ENCODE measurements around the gene SP100. TPM values are rescaled to one million over a fixed set of nuclear protein-coding genes. Genes with fewer than 3 reads are reported as not detected.
"Not testable (repeated sequence)": the region's sequence is repeated elsewhere in the genome, so short reads cannot be mapped to it uniquely, and the experiment has no call there.

The SP100 gene
- total and polyA plus RNA-seq, 5 donors from 2014 or later: 116 to 335 (median 123) TPM

DNA sequence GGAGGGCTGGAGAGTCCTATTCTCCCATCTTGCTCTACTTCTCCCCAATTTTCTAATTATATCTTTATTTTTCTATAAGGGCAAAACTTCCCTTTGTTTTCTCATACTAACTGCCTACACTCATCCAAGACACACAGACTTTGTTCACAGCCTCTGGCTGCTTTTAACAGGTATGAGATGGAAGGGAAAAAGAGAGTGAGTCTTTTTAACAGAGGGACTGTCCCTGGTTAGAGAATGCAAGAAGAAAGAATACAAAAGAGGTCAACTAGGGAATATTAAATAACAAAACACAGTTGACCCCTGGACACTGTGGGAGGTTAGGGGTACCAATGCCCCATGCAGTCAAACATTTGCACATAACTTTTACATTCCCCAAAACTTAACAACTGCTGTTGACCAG lies 41.8 kb downstream of the SP100 start:
- Histone ChIP-seq H3K27ac (ENCODE audit: insufficient read depth, low read length, poor library complexity, severe bottlenecking) (peak overlapping the region; percentile 30), H3K4me1 (ENCODE audit: control insufficient read depth, insufficient read depth, low read length, poor library complexity, severe bottlenecking) (peaks cover 17% of the 10 kb centered on the region), H3K27me3 (ENCODE audit: control insufficient read depth, insufficient read depth, low read length) (no peaks in the 10 kb centered on the region), H3K36me3 (ENCODE audit: control insufficient read depth, insufficient read depth, low read length) (peaks cover 81% of the 10 kb centered on the region), H3K4me3 (ENCODE audit: low read depth, low read length) (no peak overlapping the region), H3K9me3 (ENCODE audit: control insufficient read depth in 2 of 2, low read length in 2 of 2) (peaks cover 0 to 6% of the 10 kb centered on the region in 2 experiments)
- Mint-ChIP-seq H3K27ac (peak overlapping the region; percentile 34 to 88 (median 76)), H3K9me3 (peaks cover 0 to 9% (median 4%) of the 10 kb centered on the region in 7 donors), H3K27me3 (no peaks in the 10 kb centered on the region), H3K4me3 (peak overlapping the region in 1 of 4 donors; percentile 58), H3K4me1 (peaks cover 54 to 69% (median 64%) of the 10 kb centered on the region in 4 donors), H3K36me3 (peaks cover 85% of the 10 kb centered on the region)
- DNase-seq (no peak), ATAC-seq (ENCODE audit: low read depth in 2 of 2) (no peak)

DNA sequence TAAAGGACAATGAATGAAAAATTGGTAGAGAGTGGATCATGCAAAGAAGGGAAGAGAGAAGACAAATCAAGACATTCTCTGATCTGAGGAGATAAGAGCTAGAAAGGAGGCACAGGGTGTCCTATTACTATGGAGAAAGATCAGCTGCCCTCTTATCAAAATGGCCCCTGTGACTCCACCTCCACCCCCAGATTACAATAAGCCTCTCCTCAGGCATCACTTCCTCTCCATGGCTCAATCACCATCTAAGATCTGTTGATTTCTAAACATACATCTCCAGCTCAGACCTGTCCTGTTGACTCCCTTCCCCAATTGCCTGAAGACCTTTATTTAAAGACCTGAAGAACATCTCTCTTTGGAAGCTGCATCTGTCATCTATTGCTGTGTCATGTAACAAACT lies 43.2 kb downstream of the SP100 start:
- peaks cover 17% of the 10 kb centered on the region for H3K4me1 ChIP-seq (ENCODE audit: control insufficient read depth, insufficient read depth, low read length, poor library complexity, severe bottlenecking)
- peaks cover 0 to 9% (median 4%) of the 10 kb centered on the region in 7 donors for H3K9me3 Mint-ChIP-seq
- DNase-seq (no peak), ATAC-seq (ENCODE audit: low read depth in 2 of 2) (no peak)
- peaks cover 82% of the 10 kb centered on the region for H3K36me3 Mint-ChIP-seq
- no peak overlapping the region for H3K4me3 ChIP-seq (ENCODE audit: low read depth, low read length)
- peaks cover 41 to 58% (median 50%) of the 10 kb centered on the region in 4 donors for H3K4me1 Mint-ChIP-seq
- no peaks in the 10 kb centered on the region for H3K27me3 Mint-ChIP-seq
- H3K4me3 Mint-ChIP-seq: no peak overlapping the region
- no peaks in the 10 kb centered on the region for H3K27me3 ChIP-seq (ENCODE audit: control insufficient read depth, insufficient read depth, low read length)
- H3K27ac ChIP-seq (ENCODE audit: insufficient read depth, low read length, poor library complexity, severe bottlenecking): no peak overlapping the region
- peak overlapping the region; percentile 47 to 67 (median 64) for H3K27ac Mint-ChIP-seq
- peaks cover 0 to 6% of the 10 kb centered on the region in 2 experiments for H3K9me3 ChIP-seq (ENCODE audit: control insufficient read depth in 2 of 2, low read length in 2 of 2)
- peaks cover 85% of the 10 kb centered on the region for H3K36me3 ChIP-seq (ENCODE audit: control insufficient read depth, insufficient read depth, low read length)

DNA sequence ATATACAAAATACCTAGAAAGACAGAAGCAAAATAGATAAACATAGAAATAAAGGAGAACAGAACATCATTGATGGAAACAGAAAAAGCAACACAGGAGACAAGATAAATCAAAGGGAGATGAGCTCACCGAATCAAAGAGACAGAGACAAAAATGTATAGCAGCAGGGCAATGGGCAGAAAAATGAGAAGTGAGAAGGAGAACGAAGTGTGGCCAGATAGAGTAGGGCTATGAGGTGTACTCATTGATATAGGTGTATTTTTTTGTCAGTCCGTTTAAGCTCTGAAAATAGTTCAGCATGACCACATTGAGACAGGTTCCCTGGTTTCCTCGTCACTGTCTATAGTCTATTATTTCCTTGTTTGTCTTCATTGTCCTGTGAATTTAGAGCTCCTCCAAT lies 55.1 kb downstream of the SP100 start:
- ATAC-seq (ENCODE audit: low read depth in 2 of 2) (no peak), DNase-seq (no peak)
- Histone ChIP-seq H3K27me3 (ENCODE audit: control insufficient read depth, insufficient read depth, low read length) (no peaks in the 10 kb centered on the region), H3K36me3 (ENCODE audit: control insufficient read depth, insufficient read depth, low read length) (peaks cover 78% of the 10 kb centered on the region), H3K27ac (ENCODE audit: insufficient read depth, low read length, poor library complexity, severe bottlenecking) (no peak overlapping the region), H3K4me3 (ENCODE audit: low read depth, low read length) (no peak overlapping the region), H3K9me3 (ENCODE audit: control insufficient read depth in 2 of 2, low read length in 2 of 2) (no peaks in the 10 kb centered on the region), H3K4me1 (ENCODE audit: control insufficient read depth, insufficient read depth, low read length, poor library complexity, severe bottlenecking) (peaks cover 22% of the 10 kb centered on the region)
- Mint-ChIP-seq H3K27ac (peak overlapping the region; percentile 18 to 64 (median 37)), H3K4me3 (peak overlapping the region in 2 of 4 donors; percentile 18 to 20), H3K27me3 (no peaks in the 10 kb centered on the region), H3K36me3 (peaks cover 72% of the 10 kb centered on the region), H3K9me3 (peaks cover 0 to 3% (median 0%) of the 10 kb centered on the region in 7 donors), H3K4me1 (peaks cover 46 to 54% (median 48%) of the 10 kb centered on the region in 4 donors)

DNA sequence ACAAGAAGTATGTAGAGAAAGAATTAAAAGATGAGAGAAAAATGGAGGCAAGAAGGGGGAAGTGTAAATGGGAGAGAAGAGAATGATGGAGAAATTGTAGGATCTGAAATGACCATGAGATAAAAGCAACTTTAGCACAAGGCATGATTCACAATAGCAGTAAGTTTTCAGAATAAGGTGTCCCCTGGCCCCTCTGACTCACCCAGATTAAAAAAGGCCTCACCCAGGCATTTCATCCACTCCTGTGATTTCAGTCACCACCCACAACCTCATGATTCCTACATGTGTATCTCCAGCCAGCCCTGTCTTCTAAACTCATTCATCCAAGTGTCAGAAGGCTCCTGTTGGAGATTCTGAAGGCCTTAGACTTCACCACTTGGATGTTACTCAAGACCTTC lies 56.6 kb downstream of the SP100 start:
- peak overlapping the region in 2 of 4 donors; percentile 36 for H3K4me3 Mint-ChIP-seq
- H3K4me1 Mint-ChIP-seq: peaks cover 42 to 50% (median 46%) of the 10 kb centered on the region in 4 donors
- peaks cover 22% of the 10 kb centered on the region for H3K4me1 ChIP-seq (ENCODE audit: control insufficient read depth, insufficient read depth, low read length, poor library complexity, severe bottlenecking)
- no peaks in the 10 kb centered on the region for H3K27me3 ChIP-seq (ENCODE audit: control insufficient read depth, insufficient read depth, low read length)
- ATAC-seq (ENCODE audit: low read depth in 2 of 2): peak; percentile 53 to 64
- peak in 1 of 3 donors; percentile 36 for DNase-seq
- H3K27me3 Mint-ChIP-seq: no peaks in the 10 kb centered on the region
- peak overlapping the region; percentile 18 to 82 (median 65) for H3K27ac Mint-ChIP-seq
- peaks cover 77% of the 10 kb centered on the region for H3K36me3 ChIP-seq (ENCODE audit: control insufficient read depth, insufficient read depth, low read length)
- H3K9me3 Mint-ChIP-seq: peaks cover 0 to 3% (median 0%) of the 10 kb centered on the region in 7 donors
- peak overlapping the region; percentile 50 for H3K27ac ChIP-seq (ENCODE audit: insufficient read depth, low read length, poor library complexity, severe bottlenecking)
- no peak overlapping the region for H3K4me3 ChIP-seq (ENCODE audit: low read depth, low read length)
- peaks cover 67% of the 10 kb centered on the region for H3K36me3 Mint-ChIP-seq
- H3K9me3 ChIP-seq (ENCODE audit: control insufficient read depth in 2 of 2, low read length in 2 of 2): no peaks in the 10 kb centered on the region

DNA sequence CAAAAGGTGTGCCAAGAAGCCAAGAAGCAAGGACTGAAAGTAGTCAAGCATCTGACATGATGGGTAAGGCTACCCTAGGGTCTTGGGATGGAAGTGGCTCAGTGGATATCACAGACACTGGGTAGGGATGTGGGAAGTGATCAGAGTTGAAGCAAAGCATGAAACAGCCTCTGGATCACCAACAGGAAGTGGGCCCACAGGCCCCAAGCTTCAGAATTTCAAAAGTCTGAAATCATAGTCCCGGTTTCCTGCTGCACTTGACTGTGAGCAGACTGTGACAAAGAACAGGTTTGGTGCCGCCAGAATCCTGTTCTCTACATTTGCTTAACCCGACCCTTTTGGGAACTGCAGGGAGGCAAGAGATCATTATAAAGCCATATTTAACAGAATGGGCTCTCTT lies 57.4 kb downstream of the SP100 start:
- peaks cover 77% of the 10 kb centered on the region for H3K36me3 ChIP-seq (ENCODE audit: control insufficient read depth, insufficient read depth, low read length)
- Mint-ChIP-seq H3K27ac (peak overlapping the region; percentile 18 to 82 (median 65)), H3K9me3 (peaks cover 0 to 3% (median 0%) of the 10 kb centered on the region in 7 donors), H3K4me1 (peaks cover 40 to 49% (median 43%) of the 10 kb centered on the region in 4 donors), H3K4me3 (peak overlapping the region in 3 of 4 donors; percentile 27 to 56 (median 56)), H3K36me3 (peaks cover 65% of the 10 kb centered on the region), H3K27me3 (no peaks in the 10 kb centered on the region)
- peaks cover 22% of the 10 kb centered on the region for H3K4me1 ChIP-seq (ENCODE audit: control insufficient read depth, insufficient read depth, low read length, poor library complexity, severe bottlenecking)
- peak in 2 of 3 donors; percentile 22 to 71 for DNase-seq
- no peak overlapping the region for H3K4me3 ChIP-seq (ENCODE audit: low read depth, low read length)
- no peaks in the 10 kb centered on the region for H3K9me3 ChIP-seq (ENCODE audit: control insufficient read depth in 2 of 2, low read length in 2 of 2)
- ATAC-seq (ENCODE audit: low read depth in 2 of 2): peak; percentile 37 to 50
- peak overlapping the region; percentile 50 for H3K27ac ChIP-seq (ENCODE audit: insufficient read depth, low read length, poor library complexity, severe bottlenecking)
- no peaks in the 10 kb centered on the region for H3K27me3 ChIP-seq (ENCODE audit: control insufficient read depth, insufficient read depth, low read length)

DNA sequence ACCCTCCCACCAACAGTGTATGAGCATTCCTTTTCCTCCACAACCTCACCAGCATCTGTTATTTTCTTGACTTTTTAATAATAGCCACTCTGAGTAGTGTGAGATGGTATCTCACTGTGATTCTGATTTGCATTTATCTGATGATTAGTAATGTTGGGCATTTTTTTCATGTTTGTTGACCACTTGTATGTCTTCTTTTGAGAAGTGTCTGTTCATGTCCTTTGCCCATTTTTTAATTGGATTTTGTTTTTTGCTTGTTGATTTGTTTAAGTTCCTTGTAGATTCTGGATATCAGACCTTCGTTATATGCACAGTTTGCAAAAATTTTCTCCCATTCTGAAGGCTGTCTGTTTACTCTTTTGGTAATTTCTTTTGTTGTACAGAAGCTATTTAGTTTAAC lies 59.1 kb downstream of the SP100 start:
- Mint-ChIP-seq H3K4me1 (peaks cover 39 to 45% (median 41%) of the 10 kb centered on the region in 4 donors), H3K4me3 (no peak overlapping the region), H3K27me3 (no peaks in the 10 kb centered on the region), H3K36me3 (peaks cover 72% of the 10 kb centered on the region), H3K27ac (peak overlapping the region in 1 of 3 donors; percentile 52), H3K9me3 (peaks cover 0 to 3% (median 0%) of the 10 kb centered on the region in 7 donors)
- Histone ChIP-seq H3K9me3 (ENCODE audit: control insufficient read depth in 2 of 2, low read length in 2 of 2) (no peaks in the 10 kb centered on the region), H3K4me1 (ENCODE audit: control insufficient read depth, insufficient read depth, low read length, poor library complexity, severe bottlenecking) (peaks cover 19% of the 10 kb centered on the region), H3K27me3 (ENCODE audit: control insufficient read depth, insufficient read depth, low read length) (no peaks in the 10 kb centered on the region), H3K36me3 (ENCODE audit: control insufficient read depth, insufficient read depth, low read length) (peaks cover 74% of the 10 kb centered on the region), H3K4me3 (ENCODE audit: low read depth, low read length) (no peak overlapping the region), H3K27ac (ENCODE audit: insufficient read depth, low read length, poor library complexity, severe bottlenecking) (no peak overlapping the region)
- ATAC-seq (ENCODE audit: low read depth in 2 of 2) (no peak), DNase-seq (no peak)

DNA sequence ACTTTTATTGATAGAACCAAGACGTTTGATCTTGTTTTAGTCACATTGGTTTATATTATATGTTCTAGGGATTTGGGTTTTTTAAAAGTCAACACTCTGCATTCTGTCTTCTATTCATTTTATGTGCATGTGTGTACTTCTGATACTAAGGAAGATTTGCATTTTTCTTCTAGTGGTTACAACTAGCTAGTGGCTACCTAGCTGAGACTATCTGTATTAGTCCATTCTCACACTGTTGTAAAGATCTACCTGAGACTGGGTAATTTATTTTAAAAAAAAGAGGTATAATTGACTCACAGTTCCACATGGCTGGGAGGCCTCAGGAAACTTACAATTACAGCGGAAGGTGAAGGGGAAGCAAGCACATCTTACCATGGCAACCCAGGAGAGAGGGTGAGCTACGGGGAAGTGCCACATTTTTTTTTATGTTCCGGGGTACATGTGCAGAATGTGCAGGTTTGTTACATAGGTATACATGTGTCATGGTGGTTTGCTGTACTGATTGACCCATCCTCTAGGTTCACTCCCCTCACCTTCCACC lies 69.9 kb downstream of the SP100 start:
- Mint-ChIP-seq H3K4me1 (peaks cover 13 to 40% (median 23%) of the 10 kb centered on the region in 4 donors), H3K9me3 (peaks cover 0 to 18% (median 9%) of the 10 kb centered on the region in 7 donors), H3K27ac (no peak overlapping the region), H3K4me3 (no peak overlapping the region), H3K27me3 (no peaks in the 10 kb centered on the region), H3K36me3 (peaks cover 87% of the 10 kb centered on the region)
- Histone ChIP-seq H3K27ac (ENCODE audit: insufficient read depth, low read length, poor library complexity, severe bottlenecking) (no peak overlapping the region), H3K4me3 (ENCODE audit: low read depth, low read length) (no peak overlapping the region), H3K27me3 (ENCODE audit: control insufficient read depth, insufficient read depth, low read length) (no peaks in the 10 kb centered on the region), H3K36me3 (ENCODE audit: control insufficient read depth, insufficient read depth, low read length) (peaks cover 58% of the 10 kb centered on the region), H3K4me1 (ENCODE audit: control insufficient read depth, insufficient read depth, low read length, poor library complexity, severe bottlenecking) (no peaks in the 10 kb centered on the region), H3K9me3 (ENCODE audit: control insufficient read depth in 2 of 2, low read length in 2 of 2) (no peaks in the 10 kb centered on the region)
- DNase-seq (no peak), ATAC-seq (ENCODE audit: low read depth in 2 of 2) (no peak)

DNA sequence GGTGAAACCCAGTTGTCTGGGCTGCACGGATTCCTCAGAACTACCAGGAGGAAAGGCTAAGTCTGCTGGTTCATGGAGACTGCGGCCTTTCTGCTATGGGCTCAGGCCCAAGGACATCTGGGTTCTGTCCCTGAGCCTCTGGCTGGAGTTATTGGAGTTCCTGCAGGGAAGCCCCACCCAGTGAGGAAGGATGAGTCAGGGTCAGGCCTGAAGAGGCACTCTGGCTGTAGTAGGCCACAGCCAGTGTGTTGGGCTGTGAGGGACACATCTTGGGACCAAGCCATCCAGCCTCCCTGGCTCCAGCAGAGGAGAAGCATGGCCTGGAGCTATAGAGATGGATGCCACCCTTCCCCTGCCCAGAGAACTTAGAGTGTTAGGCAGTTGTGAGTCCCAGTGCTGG lies 75.2 kb downstream of the SP100 start:
- not testable (repeated sequence) for H3K4me3 ChIP-seq (ENCODE audit: low read depth, low read length); H3K4me3 Mint-ChIP-seq; DNase-seq; H3K9me3 ChIP-seq (ENCODE audit: control insufficient read depth in 2 of 2, low read length in 2 of 2); H3K27me3 Mint-ChIP-seq; H3K4me1 ChIP-seq (ENCODE audit: control insufficient read depth, insufficient read depth, low read length, poor library complexity, severe bottlenecking); H3K27me3 ChIP-seq (ENCODE audit: control insufficient read depth, insufficient read depth, low read length); ATAC-seq (ENCODE audit: low read depth in 2 of 2); H3K27ac ChIP-seq (ENCODE audit: insufficient read depth, low read length, poor library complexity, severe bottlenecking)
- Mint-ChIP-seq H3K4me1 (peaks cover 15 to 42% (median 25%) of the 10 kb centered on the region in 4 donors), H3K27ac (peak overlapping the region in 2 of 3 donors; percentile 70 to 81), H3K36me3 (peaks cover 89% of the 10 kb centered on the region), H3K9me3 (peaks cover 0 to 20% (median 12%) of the 10 kb centered on the region in 7 donors)
- peaks cover 64% of the 10 kb centered on the region for H3K36me3 ChIP-seq (ENCODE audit: control insufficient read depth, insufficient read depth, low read length)
